Subcutaneous abdominal adipose tissue (tissue), 5 donors: ENCODE measurements around the gene IFNGR1.

Experiments used
- H3K27ac ChIP-seq: one replicate; pipeline ENCODE4 v1.7.0; 2013; ENCODE audit warnings: low read depth, mild to moderate bottlenecking, inconsistent platforms, low read length, moderate library complexity
- H3K27me3 ChIP-seq, 5 donors: one replicate each; pipeline ENCODE4 v1.7.0; 2013; ENCODE audit warnings: low read length in 5 of 5, inconsistent platforms in 1 of 5; ENCODE audit not compliant: control insufficient read depth in 5 of 5, insufficient read depth in 4 of 5
- H3K36me3 ChIP-seq, 5 donors: one replicate each; pipeline ENCODE4 v1.7.0; 2013; ENCODE audit warnings: low read length in 5 of 5; ENCODE audit not compliant: control insufficient read depth in 5 of 5, insufficient read depth in 5 of 5
- H3K4me1 ChIP-seq, 5 donors: one replicate each; pipeline ENCODE4 v1.7.0; 2013; ENCODE audit warnings: low read length in 5 of 5, mild to moderate bottlenecking in 3 of 5, moderate library complexity in 1 of 5; ENCODE audit not compliant: control insufficient read depth in 5 of 5, insufficient read depth in 5 of 5
- H3K4me3 ChIP-seq, 5 donors: one replicate each; pipeline ENCODE4 v1.7.0; 2013; ENCODE audit warnings: low read length in 5 of 5, low read depth in 1 of 5
- H3K9ac ChIP-seq, 5 donors: one replicate each; pipeline ENCODE4 v1.7.0; 2013; ENCODE audit warnings: low read length in 5 of 5, mild to moderate bottlenecking in 4 of 5, moderate library complexity in 3 of 5
- H3K9me3 ChIP-seq, 5 donors: one replicate each; pipeline ENCODE4 v1.7.0; 2013; ENCODE audit warnings: low read length in 5 of 5; ENCODE audit not compliant: control insufficient read depth in 5 of 5
- donor health status: healthy.
- donor health status: healthy.
- donor health status: healthy.
- donor health status: healthy.
- donor health status: healthy.

IFNGR1 gene

DNA sequence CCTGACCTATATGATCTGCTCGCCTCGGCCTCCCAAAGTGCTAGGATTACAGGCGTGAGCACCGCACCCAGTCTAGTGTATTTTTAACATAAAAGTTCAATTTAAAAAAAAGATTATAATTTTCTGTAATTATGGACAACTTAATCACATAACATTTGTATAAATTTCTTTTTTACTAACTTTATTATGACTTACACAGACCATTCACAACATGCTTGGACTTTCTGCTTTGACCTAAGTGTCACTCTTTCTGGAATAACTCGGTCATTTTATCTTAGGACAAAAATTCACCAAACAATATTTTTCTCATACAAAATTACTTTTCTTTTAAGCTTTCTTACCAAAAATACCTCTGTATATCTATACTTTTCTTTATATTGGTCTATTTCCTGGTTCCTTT is 30.3 kb downstream of the IFNGR1 start:
- H3K9ac ChIP-seq = no peak overlapping the region
- H3K4me1 ChIP-seq = peaks cover 8 to 20% (median 19%) of the 10 kb centered on the region in 5 donors
- H3K36me3 ChIP-seq = no peaks in the 10 kb centered on the region
- peaks cover 0 to 26% (median 17%) of the 10 kb centered on the region in 5 donors for H3K9me3 ChIP-seq
- no peak overlapping the region for H3K27ac ChIP-seq
- H3K4me3 ChIP-seq = no peak overlapping the region
- no peaks in the 10 kb centered on the region for H3K27me3 ChIP-seq

GRCh38 chr6:137185290-137185689 is 33.9 kb downstream of the IFNGR1 start:
- Histone ChIP-seq H3K36me3 (no peaks in the 10 kb centered on the region), H3K4me1 (no peaks in the 10 kb centered on the region), H3K27ac (no peak overlapping the region), H3K4me3 (no peak overlapping the region), H3K9me3 (peaks cover 8 to 49% (median 44%) of the 10 kb centered on the region in 5 donors), H3K9ac (no peak overlapping the region), H3K27me3 (no peaks in the 10 kb centered on the region)

DNA sequence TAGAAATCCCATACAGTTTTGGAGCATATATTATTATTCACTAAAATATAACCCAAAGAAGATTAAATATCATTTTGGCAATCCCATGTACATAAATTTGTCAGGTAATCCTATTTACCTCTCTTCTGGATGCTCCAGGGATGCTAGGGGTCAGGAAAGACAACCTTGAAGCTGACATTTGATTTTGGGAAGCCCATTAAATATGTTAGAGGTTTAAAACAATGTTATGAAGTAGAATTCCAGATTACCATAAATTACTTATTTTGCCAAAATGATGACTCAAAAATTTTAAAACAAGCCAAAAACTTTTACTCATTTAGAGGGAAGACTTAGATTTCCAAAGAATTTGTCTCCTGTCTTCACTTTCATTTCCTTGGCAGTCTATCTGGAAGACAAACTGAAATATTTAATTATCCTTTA is 36.5 kb downstream of the IFNGR1 start:
- H3K36me3 ChIP-seq = no peaks in the 10 kb centered on the region
- H3K27ac ChIP-seq = no peak overlapping the region
- H3K27me3 ChIP-seq = no peaks in the 10 kb centered on the region
- H3K4me1 ChIP-seq = no peaks in the 10 kb centered on the region
- H3K9me3 ChIP-seq = peaks cover 8 to 46% (median 41%) of the 10 kb centered on the region in 5 donors
- no peak overlapping the region for H3K4me3 ChIP-seq
- H3K9ac ChIP-seq = no peak overlapping the region

DNA sequence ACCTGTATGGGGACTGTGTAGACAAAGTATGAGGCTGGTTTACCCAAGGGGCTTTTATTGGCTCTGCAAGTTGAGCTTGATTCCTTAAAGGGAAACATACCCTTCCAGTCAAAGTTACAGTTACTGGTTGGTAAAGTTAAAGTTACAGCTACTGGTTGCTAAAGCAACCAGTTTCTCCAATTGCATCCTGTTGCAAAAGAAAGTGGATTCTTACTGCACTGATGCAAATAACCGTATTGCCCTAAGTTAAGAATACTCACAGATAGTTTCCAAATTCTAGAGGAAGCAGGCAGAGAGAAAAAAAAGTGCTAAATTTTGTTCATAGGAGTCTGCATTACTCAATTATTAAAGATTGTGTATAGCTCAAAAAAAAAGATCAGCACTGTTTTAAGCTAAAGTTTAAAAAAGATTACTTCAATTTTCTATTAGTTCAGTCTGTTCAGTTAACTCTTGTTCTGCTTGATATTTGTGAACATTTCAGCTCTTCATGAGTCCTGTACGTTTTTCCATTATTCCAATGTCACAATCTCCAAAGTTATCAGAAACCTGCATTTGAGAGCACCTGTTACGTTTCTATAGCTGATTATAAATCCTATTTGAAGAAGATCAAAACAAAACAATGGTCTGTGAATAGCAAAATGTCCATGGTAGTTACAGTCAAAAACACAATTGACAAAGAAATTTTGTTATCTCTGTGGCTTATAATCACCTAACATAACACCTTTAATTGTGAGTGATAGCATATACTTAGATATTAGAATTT is 37.1 kb downstream of the IFNGR1 start:
- H3K27ac ChIP-seq = no peak overlapping the region
- no peak overlapping the region for H3K9ac ChIP-seq
- H3K4me1 ChIP-seq = no peaks in the 10 kb centered on the region
- no peaks in the 10 kb centered on the region for H3K36me3 ChIP-seq
- H3K9me3 ChIP-seq = peaks cover 8 to 46% (median 41%) of the 10 kb centered on the region in 5 donors
- H3K27me3 ChIP-seq = no peaks in the 10 kb centered on the region
- no peak overlapping the region for H3K4me3 ChIP-seq

GRCh38 chr6:137177611-137178010 is 41.6 kb downstream of the IFNGR1 start:
- H3K27ac ChIP-seq = no peak overlapping the region
- H3K4me1 ChIP-seq = no peaks in the 10 kb centered on the region
- no peaks in the 10 kb centered on the region for H3K27me3 ChIP-seq
- peaks cover 2 to 19% (median 17%) of the 10 kb centered on the region in 5 donors for H3K9me3 ChIP-seq
- no peak overlapping the region for H3K9ac ChIP-seq
- no peak overlapping the region for H3K4me3 ChIP-seq
- H3K36me3 ChIP-seq = no peaks in the 10 kb centered on the region

- Histone ChIP-seq H3K27me3 (no peaks in the 10 kb centered on the region), H3K9ac (no peak overlapping the region), H3K36me3 (no peaks in the 10 kb centered on the region), H3K4me1 (no peaks in the 10 kb centered on the region), H3K27ac (no peak overlapping the region), H3K9me3 (peaks cover 0 to 12% (median 9%) of the 10 kb centered on the region in 5 donors), H3K4me3 (no peak overlapping the region)
Measured at GRCh38 chr6:137176729-137177128, 42.5 kb downstream of the IFNGR1 start.

DNA sequence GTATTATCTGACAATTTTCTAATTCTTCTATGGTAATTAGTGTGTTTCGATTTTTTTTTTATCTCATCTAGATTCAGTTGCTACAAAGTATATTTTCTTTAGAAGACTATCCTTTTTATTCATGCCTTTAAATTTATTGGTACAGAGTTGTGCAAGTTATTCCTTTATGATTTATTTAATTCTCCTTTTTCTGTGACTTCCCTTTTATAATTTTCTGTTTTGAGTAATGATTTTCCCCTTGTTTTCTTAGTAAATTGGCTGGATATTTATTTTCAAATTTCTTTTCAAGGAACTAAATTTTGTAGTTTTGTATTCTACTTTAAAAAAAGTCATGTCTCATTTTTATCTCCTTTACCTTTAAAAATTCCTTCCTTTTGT is 43.3 kb downstream of the IFNGR1 start:
- H3K36me3 ChIP-seq = no peaks in the 10 kb centered on the region
- H3K9ac ChIP-seq = no peak overlapping the region
- peaks cover 0 to 6% (median 5%) of the 10 kb centered on the region in 5 donors for H3K9me3 ChIP-seq
- no peaks in the 10 kb centered on the region for H3K4me1 ChIP-seq
- H3K27me3 ChIP-seq = no peaks in the 10 kb centered on the region
- no peak overlapping the region for H3K4me3 ChIP-seq
- H3K27ac ChIP-seq = no peak overlapping the region

DNA sequence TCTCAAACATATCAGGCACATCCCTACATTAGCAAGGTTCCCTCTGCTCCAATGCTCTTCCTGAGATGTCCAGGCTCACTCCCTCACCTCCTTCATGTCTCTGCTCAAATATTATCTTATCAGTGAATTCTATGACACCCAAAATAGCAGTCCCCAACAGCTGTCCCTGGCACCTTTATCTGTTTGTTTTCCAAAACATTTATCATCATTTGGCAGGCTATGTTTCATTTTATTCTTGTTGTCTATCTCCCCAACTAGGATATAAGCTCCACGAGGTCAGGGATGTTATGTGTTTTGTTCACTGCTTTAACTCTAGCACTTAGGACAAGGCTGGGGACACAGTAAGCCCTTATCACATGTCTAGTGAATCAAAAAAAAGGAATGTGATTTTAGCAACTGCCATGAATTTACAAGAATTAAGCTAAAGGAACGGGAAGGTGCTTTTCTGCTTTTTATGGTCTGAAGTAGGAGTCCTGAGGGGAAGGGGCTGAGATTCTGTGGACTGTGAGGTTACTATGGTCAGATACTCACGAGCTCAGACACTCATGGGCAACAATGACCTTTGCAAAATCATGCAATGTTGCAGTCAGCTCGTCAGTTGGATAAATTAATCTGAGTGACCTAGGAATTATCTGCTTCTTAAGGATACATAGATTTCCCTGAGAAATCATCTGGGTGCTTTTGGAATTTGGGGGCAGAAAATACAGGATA is 43.9 kb downstream of the IFNGR1 start:
- H3K4me1 ChIP-seq = no peaks in the 10 kb centered on the region
- H3K27me3 ChIP-seq = no peaks in the 10 kb centered on the region
- H3K9ac ChIP-seq = no peak overlapping the region
- H3K4me3 ChIP-seq = no peak overlapping the region
- H3K9me3 ChIP-seq = peaks cover 0 to under 1% (median under 1%) of the 10 kb centered on the region in 5 donors
- no peak overlapping the region for H3K27ac ChIP-seq
- no peaks in the 10 kb centered on the region for H3K36me3 ChIP-seq

GRCh38 chr6:137173501-137173900 is 45.7 kb downstream of the IFNGR1 start, which contains the start of gene IL22RA2:
TSS of gene IL22RA2 (minus strand) at chr6:137173644. CDS start at chr6:137161749, 11,895 bp downstream.
- no peak within 1 kb of the TSS for H3K27ac ChIP-seq
- H3K36me3 ChIP-seq = no peaks in the 10 kb centered on the region
- H3K4me3 ChIP-seq = no peak within 1 kb of the TSS
- H3K9ac ChIP-seq = no peak within 1 kb of the TSS
- no peaks in the 10 kb centered on the region for H3K9me3 ChIP-seq
- H3K4me1 ChIP-seq = no peaks in the 10 kb centered on the region
- no peaks in the 10 kb centered on the region for H3K27me3 ChIP-seq

- Histone ChIP-seq H3K9me3 (no peaks in the 10 kb centered on the region), H3K9ac (no peak overlapping the region), H3K4me1 (no peaks in the 10 kb centered on the region), H3K36me3 (no peaks in the 10 kb centered on the region), H3K4me3 (no peak overlapping the region), H3K27ac (no peak overlapping the region), H3K27me3 (no peaks in the 10 kb centered on the region)
Measured at GRCh38 chr6:137172734-137173431, 46.3 kb downstream of the IFNGR1 start.
